ENCODE measurements around the gene SRL.
"Not testable (repeated sequence)": the region's sequence is repeated elsewhere in the genome, so short reads cannot be mapped to it uniquely, and the experiment has no call there.

Gene SRL

DNA sequence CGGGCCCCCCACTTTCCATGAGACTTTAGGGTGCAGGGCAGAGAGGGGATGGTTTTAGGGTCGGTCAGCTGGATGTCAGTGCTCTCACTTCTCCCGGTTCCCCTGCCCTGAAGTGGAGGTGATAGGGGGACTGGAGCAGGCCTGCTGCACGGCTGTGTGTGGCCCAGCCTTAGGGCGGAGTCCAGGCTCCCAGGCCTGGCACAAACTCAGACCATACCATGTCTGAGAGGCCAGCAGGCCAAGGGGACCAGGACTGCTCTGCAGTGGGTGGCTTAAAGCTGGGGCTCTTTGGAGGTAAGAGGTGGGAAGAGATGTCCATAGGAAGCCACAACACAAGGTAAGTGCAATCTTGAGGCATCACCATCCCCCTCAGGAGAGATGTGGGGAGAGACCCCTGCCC lies 22.7 kb upstream of the SRL start:
- TF ChIP-seq POLR2AphosphoS5 (IDR thresholded peaks at IDR 0.05; ENCODE audit: borderline replicate concordance, low read depth, low read length), result no peak
- no peak for TF ChIP-seq FOXP2 (optimal IDR thresholded peaks at IDR 0.05; ENCODE audit: control extremely low read depth, extremely low read length, insufficient read depth)
- TF ChIP-seq EZH2 (IDR thresholded peaks at IDR 0.05), result no peak
- no peak for DNase-seq (ENCODE audit: low read depth, low spot score)
- Histone ChIP-seq H3K27ac (no peak overlapping the region), H3K9ac (ENCODE audit: insufficient read length) (no peak overlapping the region), H3K4me3 (no peak overlapping the region), H3K9me3 (ENCODE audit: low read depth, low read length) (no peaks in the 10 kb centered on the region), H3K36me3 (ENCODE audit: insufficient read depth, low read length) (peaks cover 44% of the 10 kb centered on the region)

DNA sequence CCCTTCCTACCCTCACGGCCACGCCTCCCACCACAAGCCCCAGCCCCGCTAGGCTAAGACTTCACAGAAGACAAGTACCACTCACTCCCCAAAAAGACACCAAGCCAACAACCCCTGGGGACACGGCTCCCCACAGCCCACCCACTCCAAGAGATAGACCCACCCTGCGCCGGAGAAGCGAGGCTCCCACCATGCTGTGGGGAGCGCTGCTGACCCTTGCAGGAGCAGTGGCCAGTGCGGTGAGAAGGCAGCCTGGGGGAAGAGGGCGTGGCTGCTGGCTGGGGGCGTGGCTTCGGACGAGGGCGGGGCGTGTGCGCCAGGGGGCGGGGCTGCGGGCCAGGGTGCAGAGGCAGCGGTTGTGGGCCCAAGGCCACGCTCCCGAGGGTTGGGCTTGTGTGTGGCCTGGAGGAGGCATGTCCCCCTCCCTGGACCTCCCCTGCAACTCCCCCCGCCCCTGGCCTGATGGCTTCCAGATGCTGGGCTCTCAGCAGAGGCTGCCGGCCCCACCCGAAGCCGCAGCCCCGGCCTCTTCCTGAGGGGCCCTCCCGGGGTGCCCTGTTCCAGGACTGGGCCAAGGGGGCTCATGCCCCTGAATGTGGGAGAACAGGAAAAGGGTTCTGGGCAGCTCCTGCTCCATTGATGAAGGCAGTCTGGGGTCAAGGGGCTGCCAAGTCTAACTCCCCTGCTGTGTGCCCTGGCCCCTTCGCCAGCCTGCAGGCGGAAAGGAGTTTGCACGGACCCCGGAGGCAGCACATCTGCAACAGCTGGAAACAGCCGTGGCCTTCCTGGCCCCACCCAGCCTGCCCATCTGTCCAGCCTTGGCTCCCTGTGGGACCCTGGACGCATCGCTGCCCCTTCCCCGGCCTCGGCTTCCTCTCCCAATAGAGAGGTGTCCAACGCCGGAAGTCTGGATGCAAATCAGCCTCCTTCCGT lies 21.9 kb upstream of the SRL start:
- no peak for DNase-seq (ENCODE audit: low read depth, low spot score)
- Histone ChIP-seq H3K9me3 (ENCODE audit: low read depth, low read length) (no peaks in the 10 kb centered on the region), H3K9ac (ENCODE audit: insufficient read length) (no peak overlapping the region), H3K36me3 (ENCODE audit: insufficient read depth, low read length) (peaks cover 49% of the 10 kb centered on the region), H3K27ac (peak overlapping the region; percentile 23; the same call in 1 of the 2 replicates), H3K4me3 (no peak overlapping the region)
- TF ChIP-seq EZH2 (IDR thresholded peaks at IDR 0.05) (no peak), POLR2AphosphoS5 (IDR thresholded peaks at IDR 0.05; ENCODE audit: borderline replicate concordance, low read depth, low read length) (no peak)

DNA sequence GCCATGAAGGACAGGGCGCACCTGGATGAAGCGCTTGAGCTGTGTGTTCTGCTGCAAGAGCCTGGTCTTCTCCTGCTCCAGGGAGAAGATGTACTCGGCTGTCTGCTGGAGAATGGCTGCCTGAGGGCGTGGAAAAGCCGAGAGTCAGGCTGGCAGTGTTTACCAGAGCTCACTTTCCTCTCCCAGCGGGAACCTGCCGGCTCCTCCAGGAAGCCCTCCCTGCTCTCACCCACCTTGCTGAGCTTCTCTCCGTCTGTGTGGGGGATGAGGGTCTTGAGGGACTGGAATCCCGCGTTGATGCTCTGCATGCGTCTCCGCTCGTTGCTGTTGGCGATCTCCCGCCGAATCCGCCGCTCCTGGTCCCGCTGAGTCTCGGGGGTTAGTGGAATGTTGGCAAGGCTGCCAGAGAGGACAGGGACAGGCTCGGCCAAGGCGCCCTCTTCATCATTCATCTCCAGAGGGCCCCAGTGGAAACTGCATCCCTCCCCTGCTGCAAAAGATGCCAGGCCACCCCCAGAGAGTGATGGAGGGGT lies 20.5 kb upstream of the SRL start:
- Histone ChIP-seq H3K4me3 (no peak overlapping the region), H3K36me3 (ENCODE audit: insufficient read depth, low read length) (peaks cover 56% of the 10 kb centered on the region), H3K9me3 (ENCODE audit: low read depth, low read length) (no peaks in the 10 kb centered on the region), H3K27ac (no peak overlapping the region), H3K9ac (ENCODE audit: insufficient read length) (no peak overlapping the region)
- DNase-seq (ENCODE audit: low read depth, low spot score), result no peak
- TF ChIP-seq EZH2 (IDR thresholded peaks at IDR 0.05), result no peak
- TF ChIP-seq FOXP2 (optimal IDR thresholded peaks at IDR 0.05; ENCODE audit: control extremely low read depth, extremely low read length, insufficient read depth), result no peak
- no peak for TF ChIP-seq POLR2AphosphoS5 (IDR thresholded peaks at IDR 0.05; ENCODE audit: borderline replicate concordance, low read depth, low read length)

DNA sequence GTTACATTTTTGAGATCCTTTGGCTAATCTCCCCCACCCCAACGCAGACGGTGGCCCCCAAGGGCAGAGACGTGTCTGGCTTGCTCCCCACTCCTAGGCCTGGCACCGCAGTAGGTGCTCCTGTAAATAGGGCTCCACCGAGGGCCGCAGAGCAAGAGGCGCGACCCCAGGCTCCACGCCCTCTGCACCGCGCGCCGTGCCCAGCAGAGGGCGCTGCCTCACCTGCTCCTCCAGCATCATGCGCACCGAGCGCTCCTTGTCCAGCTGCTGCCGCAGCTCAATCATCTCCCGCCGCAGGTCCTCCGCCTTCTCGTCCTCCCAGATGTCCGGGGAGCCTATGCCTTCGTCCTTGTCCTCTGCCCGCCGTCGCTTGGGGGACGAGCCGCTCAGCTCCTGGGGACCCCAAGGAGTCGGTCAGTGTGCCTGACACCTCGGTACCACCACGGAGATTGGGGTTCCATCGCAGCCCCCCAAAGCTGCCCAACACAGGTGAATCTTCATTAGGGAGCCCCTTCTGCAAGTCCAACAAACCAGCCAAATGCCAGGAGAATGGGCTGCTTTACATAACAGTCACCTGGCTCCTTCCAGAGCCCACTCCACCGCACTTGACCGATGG lies 19.8 kb upstream of the SRL start:
- no peaks in the 10 kb centered on the region for H3K9me3 ChIP-seq (ENCODE audit: low read depth, low read length)
- H3K4me3 ChIP-seq, result no peak overlapping the region
- H3K36me3 ChIP-seq (ENCODE audit: insufficient read depth, low read length), result peaks cover 52% of the 10 kb centered on the region
- no peak overlapping the region for H3K9ac ChIP-seq (ENCODE audit: insufficient read length)
- DNase-seq (ENCODE audit: low read depth, low spot score), result no peak
- H3K27ac ChIP-seq, result no peak overlapping the region
- TF ChIP-seq POLR2AphosphoS5 (IDR thresholded peaks at IDR 0.05; ENCODE audit: borderline replicate concordance, low read depth, low read length) (no peak), FOXP2 (optimal IDR thresholded peaks at IDR 0.05; ENCODE audit: control extremely low read depth, extremely low read length, insufficient read depth) (no peak), EZH2 (IDR thresholded peaks at IDR 0.05) (no peak)

DNA sequence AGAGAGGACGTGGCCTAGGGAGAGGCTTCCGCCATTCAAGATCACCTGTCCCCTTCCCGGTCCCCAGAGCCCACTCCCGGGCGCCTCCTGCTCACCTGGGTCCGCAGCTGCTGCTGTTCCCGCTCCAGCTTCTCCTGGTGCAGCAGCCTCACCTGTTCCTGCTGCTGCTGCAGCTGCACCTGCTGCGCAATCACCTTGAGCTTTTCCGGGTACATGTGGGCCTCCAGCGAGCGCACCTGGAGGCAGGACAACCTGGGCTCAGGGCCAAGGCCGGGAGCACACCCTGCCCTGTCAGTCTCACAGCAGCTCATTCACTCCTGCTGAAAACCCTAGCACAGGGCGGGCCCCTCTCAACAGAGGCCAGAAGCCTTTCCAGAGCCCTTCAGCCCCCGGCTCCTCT lies 18.5 kb upstream of the SRL start:
- DNase-seq (ENCODE audit: low read depth, low spot score), result no peak
- H3K36me3 ChIP-seq (ENCODE audit: insufficient read depth, low read length), result peaks cover 48% of the 10 kb centered on the region
- no peaks in the 10 kb centered on the region for H3K9me3 ChIP-seq (ENCODE audit: low read depth, low read length)
- TF ChIP-seq EZH2 (IDR thresholded peaks at IDR 0.05) (no peak), FOXP2 (optimal IDR thresholded peaks at IDR 0.05; ENCODE audit: control extremely low read depth, extremely low read length, insufficient read depth) (no peak), POLR2AphosphoS5 (IDR thresholded peaks at IDR 0.05; ENCODE audit: borderline replicate concordance, low read depth, low read length) (no peak)
- no peak overlapping the region for H3K27ac ChIP-seq
- no peak overlapping the region for H3K9ac ChIP-seq (ENCODE audit: insufficient read length)
- H3K4me3 ChIP-seq, result no peak overlapping the region

DNA sequence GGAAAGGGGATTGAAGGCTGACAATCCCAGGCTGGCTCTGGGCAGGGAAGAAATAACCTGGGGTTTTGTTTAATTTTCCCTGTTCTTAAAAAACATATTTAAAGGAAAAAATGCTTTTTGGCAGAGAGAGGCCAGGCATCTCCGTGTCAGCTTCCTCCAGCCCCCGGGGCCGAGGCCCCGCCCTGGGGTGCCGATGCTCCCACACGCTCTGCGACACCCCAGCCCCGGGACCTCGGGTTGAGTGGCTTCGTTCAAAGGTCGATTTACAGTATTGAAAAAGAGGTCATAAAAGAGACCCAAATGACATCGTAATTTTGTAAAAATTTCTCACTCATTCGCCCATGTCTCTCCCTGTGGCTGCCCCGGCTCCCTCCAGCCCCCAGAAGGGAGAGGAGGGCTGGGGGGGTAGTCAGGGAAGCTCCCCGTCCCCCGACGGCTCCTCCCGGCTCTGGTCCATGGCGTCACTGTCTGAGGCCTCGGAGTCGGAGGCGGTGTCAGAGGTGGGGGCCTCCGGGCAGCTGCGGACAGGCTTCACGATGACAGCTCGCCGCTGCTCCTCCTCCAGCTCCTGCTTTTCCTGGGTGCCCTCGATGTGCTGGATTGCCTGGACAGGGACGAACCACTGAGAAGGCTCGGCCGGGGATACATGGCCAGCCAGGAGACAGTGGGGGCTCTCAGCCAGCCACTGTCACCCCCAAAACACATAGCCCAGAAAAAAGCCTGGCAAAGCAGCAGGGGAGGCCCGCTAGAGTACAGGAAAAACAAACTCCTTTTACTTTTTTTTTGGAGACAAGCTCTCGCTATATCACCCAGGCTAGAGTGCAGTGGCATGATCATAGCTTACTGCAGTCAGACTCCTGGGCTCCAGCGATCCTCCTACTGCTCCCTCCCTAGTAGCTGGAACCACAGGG lies 16.0 kb upstream of the SRL start:
- Histone ChIP-seq H3K9me3 (ENCODE audit: low read depth, low read length) (no peaks in the 10 kb centered on the region), H3K36me3 (ENCODE audit: insufficient read depth, low read length) (peaks cover 48% of the 10 kb centered on the region), H3K4me3 (no peak overlapping the region), H3K27ac (peak overlapping the region; percentile 2), H3K9ac (ENCODE audit: insufficient read length) (no peak overlapping the region)
- DNase-seq (ENCODE audit: low read depth, low spot score), result no peak
- TF ChIP-seq POLR2AphosphoS5 (IDR thresholded peaks at IDR 0.05; ENCODE audit: borderline replicate concordance, low read depth, low read length) (no peak), EZH2 (IDR thresholded peaks at IDR 0.05) (no peak), FOXP2 (optimal IDR thresholded peaks at IDR 0.05; ENCODE audit: control extremely low read depth, extremely low read length, insufficient read depth) (no peak)

DNA sequence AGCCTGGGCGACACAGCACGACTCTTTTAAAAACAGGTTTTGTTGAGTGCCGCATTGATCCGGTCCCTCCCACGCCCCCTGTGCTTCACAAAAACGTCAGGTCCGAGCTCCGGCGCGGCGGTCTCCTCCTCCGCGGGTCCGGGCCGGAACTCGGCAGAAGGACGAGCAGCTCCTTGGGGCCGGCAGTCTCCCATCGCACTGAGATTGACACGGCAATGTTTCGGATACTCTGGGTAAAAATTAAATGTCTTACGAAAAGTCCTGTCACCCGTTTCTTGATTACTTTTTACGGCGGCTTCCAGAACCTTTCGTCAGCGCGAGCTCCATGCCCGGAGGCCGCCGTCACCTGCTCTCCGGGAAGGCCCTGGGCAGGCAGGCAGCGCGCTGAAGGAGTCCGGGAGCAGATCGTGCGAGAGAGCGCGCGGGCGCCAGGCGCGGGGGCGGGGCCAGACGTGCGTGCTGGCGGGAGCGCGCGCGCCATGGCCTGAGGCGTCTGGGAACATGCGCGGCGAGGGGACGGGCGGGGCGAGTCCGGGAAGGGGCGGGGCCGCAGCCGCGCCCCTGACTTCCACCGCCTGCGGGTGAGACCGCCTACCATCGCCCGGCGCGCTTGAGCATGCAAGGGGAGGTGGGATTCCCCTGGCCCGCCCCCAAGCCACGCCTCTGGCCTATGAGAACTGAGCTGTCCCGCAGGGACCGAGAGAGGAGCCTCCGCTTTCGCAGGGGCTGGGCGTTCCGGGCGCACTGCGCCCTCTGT lies 11.7 kb upstream of the SRL start:
- Histone ChIP-seq H3K27ac (peak overlapping the region; percentile 66), H3K4me3 (peak overlapping the region; percentile 91), H3K36me3 (ENCODE audit: insufficient read depth, low read length) (peaks cover 9% of the 10 kb centered on the region; the same call in 1 of the 2 replicates)

DNA sequence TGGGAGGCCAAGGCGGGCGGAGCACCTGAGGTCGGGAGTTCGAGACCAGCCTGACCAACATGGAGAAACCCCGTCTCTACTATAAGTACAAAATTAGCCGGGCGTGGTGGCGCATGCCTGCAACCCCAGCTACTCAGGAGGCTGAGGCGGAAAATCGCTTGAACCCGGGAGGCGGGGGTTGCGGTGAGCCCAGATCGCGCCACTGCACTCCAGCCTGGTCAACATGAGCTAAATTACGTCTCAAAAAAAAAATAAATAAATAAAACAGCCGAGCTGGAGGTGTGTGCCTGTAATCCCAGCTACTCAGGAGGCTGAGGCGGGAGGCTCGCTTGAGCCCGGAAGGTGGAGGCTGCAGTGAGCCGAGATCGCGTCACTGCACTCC lies 11.1 kb upstream of the SRL start:
- H3K9ac ChIP-seq (ENCODE audit: insufficient read length), result peak overlapping the region; percentile 84
- H3K4me3 ChIP-seq, result peak overlapping the region; percentile 91
- not testable (repeated sequence) for H3K36me3 ChIP-seq (ENCODE audit: insufficient read depth, low read length); H3K9me3 ChIP-seq (ENCODE audit: low read depth, low read length); DNase-seq (ENCODE audit: low read depth, low spot score)
- peak overlapping the region; percentile 66 for H3K27ac ChIP-seq

More for the DNA sequence above, 11.7 kb upstream of the SRL start:
- Histone ChIP-seq H3K9me3 (ENCODE audit: low read depth, low read length) (no peaks in the 10 kb centered on the region), H3K9ac (ENCODE audit: insufficient read length) (peak overlapping the region; percentile 84)
- TF ChIP-seq POLR2AphosphoS5 (IDR thresholded peaks at IDR 0.05; ENCODE audit: borderline replicate concordance, low read depth, low read length) (peak; percentile 91), FOXP2 (optimal IDR thresholded peaks at IDR 0.05; ENCODE audit: control extremely low read depth, extremely low read length, insufficient read depth) (peak; percentile 67), EZH2 (IDR thresholded peaks at IDR 0.05) (no peak)
- DNase-seq (ENCODE audit: low read depth, low spot score), result peak; percentile 89
